Adrenal gland (tissue), 12 donors: ENCODE measurements around the gene MAPK12. TPM values are rescaled to one million over a fixed set of nuclear protein-coding genes. Genes with fewer than 3 reads are reported as not detected.

Source experiments
- DNase-seq, 7 donors: peaks; one replicate each; pipeline ENCODE4 v3.0.0-alpha.2; 2019 to 2020
- H3K27ac ChIP-seq, 5 donors: fragments of 200-600 bp; sonication (generic) in 4 of 5; 1 replicate in 3 of 5; 2 replicates in 2 of 5; pipeline versions ENCODE4 v1.5.1 to v1.8.0; 2016 to 2020; ENCODE audit warnings: mild to moderate bottlenecking in 1 of 5
- H3K27me3 ChIP-seq: fragments of 200-600 bp; 2 replicates; pipeline ENCODE4 v1.8.0; 2021
- H3K36me3 ChIP-seq, 2 donors: fragments of 200-600 bp; replicated peaks in 1 of 2; 1 replicate in 1 of 2; 2 replicates in 1 of 2; pipeline versions ENCODE4 v1.5.1 to v1.8.0; 2018 to 2022
- H3K4me1 ChIP-seq, 2 donors: fragments of 200-600 bp; replicated peaks in 1 of 2; 1 replicate in 1 of 2; 2 replicates in 1 of 2; pipeline versions ENCODE4 v1.5.1 to v1.8.0; 2018 to 2021
- H3K4me3 ChIP-seq, 4 donors: fragments of 200-600 bp; sonication (generic) in 3 of 4; one replicate each; pipeline ENCODE4 v1.5.1; 2016 to 2018
- H3K9me3 ChIP-seq, 3 donors: fragments of 200-600 bp; sonication (generic) in 1 of 3; replicated peaks in 1 of 3; 1 replicate in 2 of 3; 2 replicates in 1 of 3; pipeline versions ENCODE4 v1.5.1 to v1.8.0; 2016 to 2021
- POLR2A ChIP-seq, 2 donors: fragments of 450-650 bp; IDR thresholded peaks; one replicate each; pipeline ENCODE4 v1.6.1; 2017; ENCODE audit warnings: antibody characterized with exemption in 2 of 2, mild to moderate bottlenecking in 2 of 2, moderate library complexity in 1 of 2
- WGBS, 4 donors: extraction: QIAGEN DNeasy Blood & Tissue Kit in 2 of 4; methylation state at CpG; one replicate each; pipeline versions ENCODE4 v1.1.5 to v1.1.7; 2013 to 2017; 5-methylcytosine and 5-hydroxymethylcytosine counted together
- intact Hi-C, 2 donors: fragments of 100-400 bp; cut with DNase I; formaldehyde crosslinking; loops; one replicate each; pipeline versions ENCODE4 v1.14.1 to v1.15.0; 2022 to 2023
- polyA plus RNA-seq, 3 donors: library from polyadenylated mRNA; stranded (reverse); fragments of 200-250 nt in 2 of 3; fragments of 350-450 nt in 1 of 3; fragmentation: Illumina TruSeq in 1 of 3; extraction: RNeasy Lipid Tissue Mini Kit (QIAGEN cat#74804) in 1 of 3; gene quantifications; one replicate each; pipeline ENCODE4 v1.2.3, GENCODE V29; 2013 to 2014
- total RNA-seq, 9 donors: library from RNA; depleted of rRNA in 4 of 9; stranded (reverse); fragments of >200 nt in 4 of 9; fragments of 120-200 nt in 1 of 9; fragmentation: NEBNext Ultra II Directional in 1 of 9; extraction: Animal tissue kit (Norgen Biotek cat#: 25700) in 1 of 9; gene quantifications; one replicate each; pipeline versions ENCODE4 v1.1.0 to v1.2.4, GENCODE V29; 2013 to 2023
- TF ChIP-seq, protein P1 (sequence below), 6 experiments: fragments of 450-650 bp in 4 of 6; fragments of 200-600 bp in 2 of 6; sonication (generic) in 1 of 6; IDR thresholded peaks; 1 replicate in 5 of 6; 2 replicates in 1 of 6; pipeline versions ENCODE4 v1.5.1 to v1.8.0; 2016 to 2021; ENCODE audit warnings: antibody characterized with exemption in 6 of 6, mild to moderate bottlenecking in 2 of 6, moderate library complexity in 1 of 6
- donor health status: healthy with polysubstance abuse.
- donor health status: Bipolar disorder and iron deficiency.
- donor health status: DM: yes; HTN: yes; CAD: no.
- donor health status: DM: no; HTN: no; CAD: no.
- donor health status: DM: no; HTN: no; CAD: no.
- donor health status: DM: yes; HTN: yes; CAD: no.

Gene MAPK12
- total and polyA plus RNA-seq, 12 donors = 1.7 to 17.1 (median 5.4) TPM

DNA sequence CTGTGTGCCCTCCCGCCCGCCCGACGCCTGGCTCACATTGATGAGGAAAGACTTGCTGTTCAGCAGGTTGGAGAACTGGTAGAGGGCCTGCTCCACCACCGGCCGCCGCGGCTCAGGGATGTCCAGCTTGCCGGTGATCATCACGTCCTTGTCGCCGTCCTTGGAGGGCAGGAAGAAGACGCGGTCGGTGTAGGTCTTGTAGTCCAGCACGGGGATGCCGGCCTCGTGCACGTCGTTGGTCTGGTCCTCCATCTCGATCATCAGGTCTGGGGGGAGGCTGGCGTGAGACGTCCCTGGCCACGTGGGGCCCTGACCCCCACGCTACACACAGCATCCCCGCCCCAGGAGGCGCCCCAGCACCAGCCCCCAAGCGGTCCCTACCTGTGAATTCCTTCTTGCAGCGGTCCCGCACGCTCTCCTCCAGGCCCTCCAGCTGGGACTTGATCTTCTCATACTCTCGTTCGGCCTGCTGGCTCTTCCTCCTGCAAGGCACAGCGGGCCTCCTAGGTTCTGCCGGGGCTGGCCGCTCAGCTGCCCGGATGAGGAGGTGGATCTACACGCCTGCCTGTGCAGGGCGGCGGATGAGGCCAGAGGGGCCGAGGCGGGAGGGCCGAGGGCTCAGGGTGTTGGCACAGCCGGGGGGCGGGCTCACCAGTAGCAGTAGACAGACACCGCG lies 19.4 kb upstream of the MAPK12 start:
- no peaks in the 10 kb centered on the region for H3K27me3 ChIP-seq
- H3K36me3 ChIP-seq = peaks cover 0 to 89% of the 10 kb centered on the region in 2 donors
- DNase-seq = no peak
- intact Hi-C loops = no loop called here
- peak overlapping the region in 2 of 5 donors; percentile 66 to 86 for H3K27ac ChIP-seq
- H3K9me3 ChIP-seq = no peaks in the 10 kb centered on the region
- peaks cover 10 to 11% of the 10 kb centered on the region in 2 donors for H3K4me1 ChIP-seq
- 85 to 97% (median 91%) methylated on average over 22 to 47 of the region's 47 CpGs for WGBS, 4 donors
- no peak for TF ChIP-seq POLR2A (IDR thresholded peaks at IDR 0.05)
- TF ChIP-seq, protein P1, sequence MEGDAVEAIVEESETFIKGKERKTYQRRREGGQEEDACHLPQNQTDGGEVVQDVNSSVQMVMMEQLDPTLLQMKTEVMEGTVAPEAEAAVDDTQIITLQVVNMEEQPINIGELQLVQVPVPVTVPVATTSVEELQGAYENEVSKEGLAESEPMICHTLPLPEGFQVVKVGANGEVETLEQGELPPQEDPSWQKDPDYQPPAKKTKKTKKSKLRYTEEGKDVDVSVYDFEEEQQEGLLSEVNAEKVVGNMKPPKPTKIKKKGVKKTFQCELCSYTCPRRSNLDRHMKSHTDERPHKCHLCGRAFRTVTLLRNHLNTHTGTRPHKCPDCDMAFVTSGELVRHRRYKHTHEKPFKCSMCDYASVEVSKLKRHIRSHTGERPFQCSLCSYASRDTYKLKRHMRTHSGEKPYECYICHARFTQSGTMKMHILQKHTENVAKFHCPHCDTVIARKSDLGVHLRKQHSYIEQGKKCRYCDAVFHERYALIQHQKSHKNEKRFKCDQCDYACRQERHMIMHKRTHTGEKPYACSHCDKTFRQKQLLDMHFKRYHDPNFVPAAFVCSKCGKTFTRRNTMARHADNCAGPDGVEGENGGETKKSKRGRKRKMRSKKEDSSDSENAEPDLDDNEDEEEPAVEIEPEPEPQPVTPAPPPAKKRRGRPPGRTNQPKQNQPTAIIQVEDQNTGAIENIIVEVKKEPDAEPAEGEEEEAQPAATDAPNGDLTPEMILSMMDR (IDR thresholded peaks at IDR 0.05) = no peak
- no peak overlapping the region for H3K4me3 ChIP-seq

DNA sequence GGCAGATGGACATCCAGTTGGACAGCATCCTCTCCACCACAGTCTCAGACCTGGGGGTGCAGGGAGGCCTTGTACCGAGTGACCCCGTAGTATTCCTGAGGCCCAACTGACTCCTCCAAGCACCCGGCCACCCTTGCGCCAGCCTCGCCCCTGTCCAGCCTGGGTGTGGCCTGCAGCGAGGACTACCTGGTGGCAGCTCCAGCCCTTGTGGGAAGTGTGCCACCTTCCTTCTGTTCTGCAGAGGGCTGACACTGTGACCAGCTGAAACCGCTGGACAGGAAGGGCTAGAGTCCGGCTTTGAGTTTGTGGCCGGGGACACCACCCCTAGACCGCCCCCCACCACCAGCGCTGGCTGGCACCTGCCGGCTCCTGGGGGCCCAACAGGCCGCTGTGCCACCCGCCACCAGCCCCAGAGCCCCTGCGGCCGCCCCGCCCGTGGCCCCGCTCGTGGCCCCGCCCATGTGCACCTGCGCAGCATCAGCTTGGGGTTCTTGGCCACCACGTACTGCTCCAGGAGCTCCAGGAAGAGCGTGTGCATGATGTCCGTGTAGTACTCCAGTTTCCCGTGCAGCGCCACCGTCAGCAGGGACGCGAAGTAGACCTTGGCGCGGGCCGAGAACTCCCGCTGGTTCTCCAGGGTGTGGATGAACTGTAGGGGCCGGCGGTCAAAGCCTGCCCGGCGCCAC lies 18.7 kb upstream of the MAPK12 start:
- no peak for TF ChIP-seq POLR2A (IDR thresholded peaks at IDR 0.05)
- TF ChIP-seq, protein P1 (IDR thresholded peaks at IDR 0.05) = no peak
- no peaks in the 10 kb centered on the region for H3K27me3 ChIP-seq
- no peaks in the 10 kb centered on the region for H3K9me3 ChIP-seq
- no peak overlapping the region for H3K4me3 ChIP-seq
- H3K4me1 ChIP-seq = peaks cover 10 to 11% of the 10 kb centered on the region in 2 donors
- no peak for DNase-seq
- H3K27ac ChIP-seq = no peak overlapping the region
- WGBS, 4 donors = 91 to 93% (median 92%) methylated on average over 12 to 38 of the region's 38 CpGs
- intact Hi-C loops = no loop called here
- H3K36me3 ChIP-seq = peaks cover 0 to 92% of the 10 kb centered on the region in 2 donors

DNA sequence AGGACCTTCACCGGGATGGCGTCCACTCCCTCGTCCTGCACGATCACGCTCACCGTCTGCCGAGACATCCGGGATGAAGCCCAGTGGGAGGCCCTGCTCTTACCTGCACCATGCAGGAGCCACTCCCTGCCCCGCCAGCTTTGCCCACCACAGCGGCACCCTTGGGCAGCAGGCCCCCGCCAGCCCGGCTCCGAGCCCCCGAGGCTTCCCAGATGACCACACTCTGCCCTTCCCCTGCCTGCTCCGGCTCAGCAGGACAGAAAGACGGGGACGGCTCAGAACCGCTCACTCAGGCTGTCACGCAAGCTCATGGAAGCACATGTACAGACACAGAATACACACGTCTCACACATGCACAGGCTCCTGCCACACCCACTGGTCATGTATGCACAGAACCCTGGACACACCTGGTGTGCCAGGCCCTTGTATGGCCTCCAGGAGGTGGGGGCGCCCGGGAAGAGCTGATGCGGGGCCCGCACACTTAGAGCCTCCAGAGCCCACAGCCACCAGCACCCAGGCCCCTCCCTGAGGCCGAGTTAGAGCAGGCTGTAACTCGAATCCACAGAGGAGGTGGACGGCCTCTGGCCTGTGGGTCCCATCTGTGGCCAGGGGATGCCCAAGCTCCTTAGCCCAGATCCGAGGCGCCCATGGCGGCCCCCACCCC lies 17.6 kb upstream of the MAPK12 start:
- H3K4me1 ChIP-seq = peaks cover 10 to 12% of the 10 kb centered on the region in 2 donors
- H3K27me3 ChIP-seq = no peaks in the 10 kb centered on the region
- no peak overlapping the region for H3K4me3 ChIP-seq
- DNase-seq = no peak
- H3K27ac ChIP-seq = no peak overlapping the region
- 91 to 95% (median 92%) methylated on average over 22 to 30 of the region's 30 CpGs for WGBS, 4 donors
- peaks cover 0 to 87% of the 10 kb centered on the region in 2 donors for H3K36me3 ChIP-seq
- H3K9me3 ChIP-seq = no peaks in the 10 kb centered on the region
- intact Hi-C loops = loop anchor here (5.0 kb wide), 1 partner anchor 48 kb away; the partner anchor contains the start of gene DENND6B (in 2 of the 2)
- TF ChIP-seq POLR2A (IDR thresholded peaks at IDR 0.05) = no peak
- TF ChIP-seq, protein P1 (IDR thresholded peaks at IDR 0.05) = no peak

DNA sequence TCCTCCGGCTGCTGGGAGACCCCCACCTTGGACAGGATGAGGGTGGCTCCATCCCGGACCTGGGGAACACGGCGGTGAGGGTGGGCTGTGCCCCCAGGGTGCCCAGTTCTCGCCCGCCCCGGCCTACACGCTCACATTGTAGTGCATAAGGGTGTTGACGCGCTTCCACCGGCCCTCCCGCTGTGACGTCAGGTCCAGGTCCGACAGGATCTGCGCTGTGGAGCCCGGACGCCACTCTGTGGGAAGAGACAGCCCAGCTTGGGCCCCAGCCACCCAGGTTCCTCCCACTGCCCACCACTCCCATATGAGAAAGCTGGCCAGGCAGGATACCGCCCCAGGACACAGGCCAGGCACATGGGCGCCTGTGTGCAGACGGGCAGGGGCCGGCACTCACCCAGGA lies 17.0 kb upstream of the MAPK12 start:
- Histone ChIP-seq H3K4me1 (peaks cover 10 to 18% of the 10 kb centered on the region in 2 donors), H3K36me3 (peaks cover 0 to 82% of the 10 kb centered on the region in 2 donors), H3K9me3 (no peaks in the 10 kb centered on the region), H3K27ac (no peak overlapping the region), H3K27me3 (no peaks in the 10 kb centered on the region), H3K4me3 (no peak overlapping the region)
- no peak for DNase-seq
- 93 to 97% (median 94%) methylated on average over 12 to 21 of the region's 21 CpGs; no CpG with 5 or more reads in 1 of the 4 donors for WGBS, 4 donors
- intact Hi-C loops = loop anchor here (5.0 kb wide), 1 partner anchor 49 kb away; the partner anchor contains the start of gene DENND6B (in 2 of the 2)
- no peak for TF ChIP-seq POLR2A (IDR thresholded peaks at IDR 0.05)
- TF ChIP-seq, protein P1 (IDR thresholded peaks at IDR 0.05) = no peak
